A549 (cell line): Measurements from ENCODE around the gene EVX2.

Experiments used
- CTCF ChIP-seq: fragments of >200 bp; sonication (Bioruptor Twin); formaldehyde crosslinking; IDR thresholded peaks from 3 replicates; pipeline ENCODE4 v1.5.1; 2016
- FOSL2 ChIP-seq, 2 experiments: fragments of 450-650 bp in 1 of 2; fragments of >200 bp in 1 of 2; sonication (Bioruptor Twin) in 1 of 2; formaldehyde crosslinking; IDR thresholded peaks; 2 replicates each; pipeline versions ENCODE4 v1.5.0 to v1.6.1; 2016 to 2020; ENCODE audit warnings: mild to moderate bottlenecking in 1 of 2, moderate library complexity in 1 of 2
- POLR2A ChIP-seq: IDR thresholded peaks from 2 replicates; pipeline ENCODE4 v1.6.1; 2012; ENCODE audit warnings: mild to moderate bottlenecking, low read length
- POLR2AphosphoS2 ChIP-seq: conservative IDR thresholded peaks from 2 replicates; pipeline ENCODE4 v1.6.1; 2012; ENCODE audit warnings: low read length, improper control_type of control experiment, inconsistent platforms

GRCh38 chr2:176105730-176106580 lies 22.2 kb upstream of the EVX2 start:
- TF ChIP-seq FOSL2 (IDR thresholded peaks at IDR 0.05) (no peak), FOSL2 (CRISPR knock-in tag; IDR thresholded peaks at IDR 0.05) (no peak), POLR2AphosphoS2 (no peak), CTCF (no peak), POLR2A (no peak)
